CMK (cell line): Measurements from ENCODE around the gene KIF26A.

Source experiments
- DNase-seq: peaks from one replicate; pipeline ENCODE4 v3.0.0-alpha.2; 2010; ENCODE audit warnings: low read depth

The KIF26A gene

DNA sequence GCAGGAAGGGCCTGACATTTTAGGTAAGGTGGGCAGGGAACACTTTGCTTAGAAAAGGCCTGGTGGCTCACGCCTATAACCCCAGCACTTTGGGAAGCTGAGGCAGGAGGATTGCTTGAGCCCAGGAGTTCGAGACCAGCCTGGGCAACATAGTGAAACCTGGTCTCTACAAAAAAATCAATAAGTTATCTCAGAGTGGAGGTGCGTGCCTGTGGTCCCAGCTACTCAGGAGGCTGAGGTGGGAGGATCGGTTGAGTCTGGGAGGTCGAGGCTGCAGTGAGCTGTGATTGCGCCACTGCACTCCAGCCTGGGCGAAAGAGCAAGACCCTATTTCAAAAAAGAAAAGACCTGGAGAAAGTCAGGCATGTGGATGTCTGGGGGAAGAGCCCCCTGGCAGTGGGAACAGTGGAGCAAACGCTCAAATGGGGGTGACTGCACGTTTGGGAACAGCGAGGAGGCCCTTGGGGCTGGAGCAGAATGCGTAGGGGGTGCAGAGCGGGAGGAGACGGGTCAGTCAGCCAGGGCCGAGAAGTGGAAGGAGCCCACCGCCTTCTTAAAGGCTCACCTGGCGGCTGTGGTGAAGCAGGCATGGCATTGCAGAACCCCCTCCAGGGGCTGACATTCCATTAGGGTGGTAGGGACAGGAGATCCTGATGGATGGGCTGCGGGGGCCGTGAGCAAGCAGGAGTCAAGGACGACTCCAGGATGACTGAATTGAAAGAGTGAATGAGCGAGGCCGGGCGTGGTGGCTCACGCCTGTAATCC, 6.2 kb upstream of the KIF26A start:
- DNase-seq, result no peak

DNA sequence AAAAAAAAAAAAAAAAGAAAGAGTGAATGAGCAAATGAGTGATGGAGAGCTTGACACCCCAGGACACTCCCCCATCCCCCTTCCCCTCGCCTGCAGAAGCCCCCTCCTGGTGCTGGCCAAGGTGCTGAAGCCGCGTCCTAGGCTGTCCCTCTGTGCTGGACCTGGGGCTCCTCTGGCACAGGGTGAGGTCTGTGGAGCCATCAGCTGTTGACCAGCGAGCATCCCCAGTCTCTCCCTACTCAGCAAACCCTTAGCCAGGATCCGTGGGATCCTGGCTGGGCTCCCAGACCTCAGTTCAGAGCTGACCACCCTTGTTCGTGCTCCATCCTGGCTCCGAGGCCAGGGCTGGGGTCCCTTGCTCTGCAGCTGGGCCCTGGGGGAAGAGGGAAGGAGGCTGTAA, 5.4 kb upstream of the KIF26A start:
- DNase-seq, result no peak

DNA sequence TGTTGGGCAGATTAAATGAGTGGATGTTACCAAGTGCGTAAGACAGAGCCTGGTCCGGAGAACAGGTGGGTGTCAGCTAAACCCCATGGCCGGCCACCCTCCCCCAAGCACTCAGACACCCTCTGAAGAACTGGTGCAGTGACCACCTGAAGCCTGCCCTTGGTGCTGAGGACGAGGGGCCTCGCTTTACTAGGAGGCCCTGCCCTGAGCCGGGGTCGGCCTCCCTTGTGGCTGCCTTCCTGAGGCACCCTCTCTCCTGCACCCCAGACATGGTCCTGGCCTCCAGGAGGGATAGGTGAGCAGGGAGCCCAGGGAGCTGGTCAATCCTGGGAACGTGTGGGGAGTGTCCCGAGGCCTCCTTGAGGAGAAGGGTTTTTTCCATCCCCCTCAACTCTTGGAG, 4.9 kb upstream of the KIF26A start:
- no peak for DNase-seq

DNA sequence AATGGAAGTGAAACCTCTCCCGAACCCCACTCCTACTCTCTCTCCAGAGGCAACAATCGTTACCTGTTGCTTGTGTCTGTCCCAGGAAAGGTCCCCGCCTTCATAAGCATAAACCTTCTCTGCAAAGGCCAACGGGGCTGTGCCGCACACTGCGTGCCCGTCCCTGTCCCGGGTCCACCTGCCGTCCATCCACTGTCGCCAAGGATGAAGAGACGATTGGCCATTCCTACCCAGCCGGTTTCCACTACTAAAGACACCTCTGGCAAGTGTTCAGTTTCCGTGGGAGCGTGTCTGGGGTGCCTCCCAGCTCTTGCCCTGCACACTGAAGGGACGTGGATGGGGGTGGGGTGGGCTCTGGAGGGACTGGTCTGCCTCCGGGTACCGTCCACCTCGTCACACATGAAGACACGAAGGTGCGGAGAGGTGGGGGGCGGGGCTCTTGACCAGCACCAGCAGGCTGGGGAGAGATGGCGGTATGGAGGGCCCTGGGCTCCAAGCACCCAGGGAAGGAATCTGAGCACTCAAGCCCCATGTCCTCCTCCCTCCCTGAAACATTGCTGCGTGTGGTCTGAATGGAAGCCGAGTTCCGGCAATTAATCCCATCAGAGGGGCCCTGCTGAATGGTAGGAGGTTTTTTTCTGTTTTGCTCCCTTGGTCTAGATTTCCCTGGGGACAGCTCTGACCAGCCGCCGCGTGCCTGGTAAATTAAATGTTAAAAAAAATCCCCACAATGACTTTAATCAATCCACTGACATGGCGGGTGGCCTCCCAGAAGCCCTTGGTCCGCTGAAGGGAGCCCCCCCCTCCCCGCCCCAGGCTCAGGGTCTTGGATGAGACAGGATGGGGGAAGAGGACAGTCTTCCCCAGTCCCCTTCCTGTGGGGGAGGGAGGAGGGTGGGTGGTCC, 4.1 kb upstream of the KIF26A start:
- DNase-seq, result no peak

DNA sequence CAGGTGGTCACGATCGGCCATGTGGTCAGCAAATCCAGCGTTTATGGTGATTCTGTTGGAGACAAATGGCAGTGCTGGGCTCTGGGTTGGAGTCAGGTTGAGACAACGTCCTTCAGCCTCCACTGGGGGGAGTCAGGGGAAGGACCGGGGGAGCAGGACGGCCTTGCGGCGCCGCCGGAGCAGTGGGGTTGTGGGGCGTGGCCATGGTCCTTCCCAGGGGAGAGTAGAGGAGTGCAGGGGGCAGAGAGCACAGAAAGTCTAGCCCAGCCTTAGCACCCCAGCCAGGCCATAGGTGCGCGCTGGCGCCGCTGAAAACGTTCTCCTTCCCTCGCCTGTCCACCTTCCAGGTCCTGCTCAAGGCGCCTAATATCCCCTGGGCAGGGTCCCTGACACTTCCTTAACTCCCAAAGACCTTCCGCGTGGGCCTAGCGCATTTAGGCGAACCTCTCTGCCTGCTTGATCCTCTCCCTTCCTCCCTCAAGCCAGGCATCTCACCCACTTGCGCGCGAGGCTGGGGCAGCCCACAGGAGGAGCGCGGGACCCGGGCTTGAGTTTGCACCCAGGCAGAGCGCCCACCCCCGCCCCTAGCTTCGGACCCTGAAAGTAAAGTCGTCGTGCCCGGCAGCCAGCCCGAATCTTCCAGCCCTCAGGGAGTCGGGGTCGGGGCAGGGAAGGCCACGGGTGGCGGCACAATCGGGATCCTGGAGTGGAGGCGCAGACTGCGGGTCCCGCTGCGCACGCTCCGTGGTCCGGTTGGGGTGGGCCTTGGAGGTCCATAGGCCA, 3.1 kb upstream of the KIF26A start:
- DNase-seq, result no peak

DNA sequence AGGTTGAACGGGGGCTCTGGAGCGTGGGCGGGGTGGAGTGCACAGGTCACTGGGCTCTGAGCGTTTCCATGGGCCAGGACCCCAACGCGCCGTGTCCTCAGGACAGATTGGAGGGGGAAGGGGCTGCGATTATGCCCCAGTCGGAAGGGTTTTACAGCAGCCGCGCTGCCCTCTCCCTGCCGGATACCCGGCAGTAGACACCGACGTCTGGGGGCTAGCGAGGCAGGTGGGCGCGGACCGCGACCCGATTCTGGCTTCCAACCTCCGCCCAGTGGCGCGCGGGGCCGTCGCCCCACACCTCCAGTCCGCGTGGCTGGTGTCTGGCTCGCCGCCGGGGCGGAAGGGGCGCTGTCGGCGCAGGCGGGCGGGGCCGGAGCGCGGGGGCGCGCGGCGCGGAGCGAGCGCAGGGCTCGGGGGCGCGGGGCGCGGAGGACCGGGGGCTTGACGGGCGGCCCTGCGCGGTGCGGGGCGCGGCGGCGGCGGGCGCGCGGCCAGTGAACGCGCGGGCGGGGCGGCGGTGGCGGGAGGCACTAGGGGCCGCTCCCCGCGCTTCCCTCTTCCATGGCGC, 2.4 kb upstream of the KIF26A start:
- no peak for DNase-seq

DNA sequence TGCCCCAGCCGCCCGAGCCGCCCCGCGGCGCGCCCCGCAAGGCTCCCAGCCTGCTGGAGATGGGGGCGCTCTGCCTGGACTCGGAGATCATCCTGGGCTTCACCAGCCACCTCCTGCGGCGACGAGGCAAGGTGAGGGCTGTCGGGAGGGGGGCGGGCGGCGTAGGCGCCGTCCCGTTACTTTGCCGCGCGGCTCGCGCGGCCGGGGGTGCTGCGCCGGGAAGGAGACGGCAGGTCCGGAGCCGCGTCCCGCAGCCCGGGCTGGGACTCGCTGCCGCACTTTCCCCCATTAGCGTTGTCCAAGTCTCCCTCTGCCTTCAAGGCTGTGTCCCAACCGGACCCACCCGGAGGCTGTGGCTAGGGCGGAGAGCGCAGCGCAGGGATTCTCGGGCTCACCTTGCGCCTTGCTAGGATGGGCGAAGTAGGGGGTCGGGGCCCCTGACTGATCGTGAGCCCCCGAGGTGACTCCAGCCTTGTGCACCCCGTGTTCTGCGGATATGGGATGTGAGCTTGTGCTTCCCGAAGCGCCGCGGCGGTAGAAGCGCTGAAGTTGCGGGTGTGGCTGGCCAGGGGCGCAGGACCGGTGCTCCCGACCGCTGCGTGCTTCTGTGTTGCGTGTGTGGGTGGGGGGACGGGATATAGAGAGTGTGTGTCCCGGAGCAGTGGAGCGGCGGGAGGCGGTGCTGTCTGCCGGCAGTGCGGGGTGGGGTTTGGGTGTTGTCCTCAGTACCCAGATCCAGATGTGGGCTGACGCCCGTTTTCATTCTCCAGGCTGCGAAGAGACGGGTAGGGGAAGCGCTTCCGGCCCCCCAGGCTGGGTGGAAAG, 1.7 kb upstream of the KIF26A start:
- no peak for DNase-seq

DNA sequence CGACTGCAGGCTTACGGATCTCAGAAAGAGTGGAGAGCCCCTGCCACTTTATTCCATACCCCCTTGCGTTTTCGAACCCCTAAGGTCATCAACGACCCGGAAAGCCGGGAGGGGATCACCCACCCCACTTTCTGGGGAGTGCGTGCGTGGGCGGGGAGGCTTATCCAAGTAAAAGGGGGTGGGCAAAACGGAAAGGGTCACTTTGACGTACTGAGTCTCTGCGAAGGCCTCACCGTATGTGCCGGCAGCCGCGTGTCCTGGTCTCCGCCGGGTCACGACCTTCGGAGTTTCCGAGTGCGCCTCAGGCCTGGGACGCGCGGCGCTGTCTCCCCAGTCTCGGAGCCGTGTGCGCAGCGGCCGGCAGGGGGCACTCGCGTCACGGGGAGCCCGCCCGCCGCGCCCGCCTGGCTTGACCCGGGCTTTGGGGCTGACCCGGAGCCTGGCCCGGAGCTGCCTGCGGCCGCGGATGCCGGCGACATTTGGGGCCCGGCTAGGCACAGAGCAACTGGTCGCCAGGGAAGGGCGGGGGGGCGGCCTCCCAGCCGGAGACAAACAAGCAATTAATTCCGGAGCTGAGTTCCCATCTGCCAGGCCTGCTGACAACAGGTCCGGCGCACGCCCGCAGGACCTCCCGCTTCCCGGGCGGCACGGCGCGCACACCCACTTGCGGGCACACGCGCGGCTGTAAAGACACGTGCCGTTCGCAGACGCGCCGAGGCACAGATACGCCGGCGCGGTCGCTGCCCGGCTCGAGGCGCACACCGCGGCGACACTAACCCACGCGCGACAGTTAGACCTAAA, 890 bp upstream of the KIF26A start:
- DNase-seq, result no peak

DNA sequence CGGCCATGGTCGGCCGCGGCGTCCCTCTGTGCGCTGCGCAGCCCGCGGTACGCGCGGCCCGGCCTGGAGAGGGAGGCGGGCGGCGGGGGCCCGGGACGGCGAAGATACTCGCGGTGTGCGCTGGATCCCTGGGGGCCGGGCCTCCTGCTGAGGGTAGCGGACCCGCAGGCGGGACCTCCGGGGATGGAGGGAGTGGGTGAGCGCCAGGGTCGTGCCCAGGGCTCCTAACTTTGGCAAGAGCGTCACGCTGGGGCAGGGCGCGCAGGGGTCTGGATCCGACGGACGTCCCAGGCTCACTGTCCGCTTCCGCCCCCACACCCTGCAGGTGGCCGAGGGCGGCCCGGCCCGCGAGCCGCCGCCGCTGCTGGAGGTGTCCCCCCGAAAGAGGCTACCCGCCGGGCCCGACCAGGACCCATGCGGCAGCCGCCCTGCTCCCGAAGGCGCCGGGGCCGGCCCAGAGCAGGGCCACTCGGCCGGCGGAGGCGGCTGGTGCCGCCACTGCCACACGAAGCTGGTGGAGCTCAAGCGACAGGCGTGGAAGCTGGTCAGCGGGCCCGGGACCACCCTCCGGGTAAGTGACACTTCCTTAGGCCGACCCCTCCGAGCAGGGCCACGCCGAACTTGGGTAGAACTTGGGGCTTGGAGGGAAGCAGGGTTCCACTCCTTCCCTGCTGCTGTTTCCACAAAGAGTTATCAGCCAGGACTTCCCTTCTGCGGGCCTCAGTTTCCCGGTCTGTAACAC, 502 bp downstream of the KIF26A start:
- DNase-seq, result no peak

DNA sequence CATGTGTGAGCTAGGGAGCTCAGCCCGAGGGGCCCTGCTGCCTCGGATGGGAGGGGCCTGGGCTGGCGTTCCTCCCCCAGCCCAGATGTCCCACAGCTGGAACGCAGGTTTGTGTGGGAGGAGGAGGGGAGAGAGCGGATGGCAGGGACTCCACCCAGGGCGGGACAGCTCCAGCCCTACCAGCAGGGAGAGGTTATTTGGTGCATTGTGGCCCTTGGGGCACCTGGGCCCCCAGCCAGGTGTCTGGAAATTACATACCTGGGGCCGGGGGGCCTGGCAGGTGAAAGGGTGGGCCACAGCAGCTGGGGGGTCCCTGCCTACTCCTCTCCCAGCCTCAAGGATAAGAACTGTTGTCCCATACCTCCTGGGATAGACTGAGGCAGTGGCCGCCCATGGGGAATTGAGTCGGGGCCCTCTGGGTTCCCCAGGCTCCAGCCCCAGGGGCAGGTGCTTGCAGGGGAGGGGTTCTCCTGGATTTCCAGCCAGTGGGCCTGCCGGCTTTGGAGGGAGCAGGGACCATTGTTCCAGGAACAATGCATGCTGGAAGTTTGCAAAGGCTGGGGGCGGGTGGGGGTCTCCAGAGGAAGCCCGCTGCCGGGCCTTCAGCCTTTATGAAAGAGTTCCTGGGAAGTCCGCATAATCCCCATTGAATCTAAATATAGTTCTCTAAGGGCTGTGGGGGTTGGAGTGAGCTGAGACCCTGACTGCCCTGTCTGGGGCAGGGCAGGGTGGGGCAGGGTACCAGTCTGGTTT, 1.2 kb downstream of the KIF26A start:
- DNase-seq, result no peak

DNA sequence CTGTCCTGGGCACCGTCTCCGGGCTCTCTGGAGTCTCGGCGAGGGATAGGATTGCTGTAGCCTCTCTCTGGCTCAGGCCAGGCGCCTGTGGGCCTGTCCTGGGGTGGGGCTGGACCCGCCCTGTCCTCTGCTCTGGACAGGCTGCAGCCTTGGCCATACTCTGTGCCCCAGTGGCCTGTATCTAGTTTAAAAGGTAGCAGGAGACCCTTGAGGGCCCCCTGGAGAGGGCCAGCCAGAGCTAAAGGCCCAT, 1.8 kb downstream of the KIF26A start:
- no peak for DNase-seq

DNA sequence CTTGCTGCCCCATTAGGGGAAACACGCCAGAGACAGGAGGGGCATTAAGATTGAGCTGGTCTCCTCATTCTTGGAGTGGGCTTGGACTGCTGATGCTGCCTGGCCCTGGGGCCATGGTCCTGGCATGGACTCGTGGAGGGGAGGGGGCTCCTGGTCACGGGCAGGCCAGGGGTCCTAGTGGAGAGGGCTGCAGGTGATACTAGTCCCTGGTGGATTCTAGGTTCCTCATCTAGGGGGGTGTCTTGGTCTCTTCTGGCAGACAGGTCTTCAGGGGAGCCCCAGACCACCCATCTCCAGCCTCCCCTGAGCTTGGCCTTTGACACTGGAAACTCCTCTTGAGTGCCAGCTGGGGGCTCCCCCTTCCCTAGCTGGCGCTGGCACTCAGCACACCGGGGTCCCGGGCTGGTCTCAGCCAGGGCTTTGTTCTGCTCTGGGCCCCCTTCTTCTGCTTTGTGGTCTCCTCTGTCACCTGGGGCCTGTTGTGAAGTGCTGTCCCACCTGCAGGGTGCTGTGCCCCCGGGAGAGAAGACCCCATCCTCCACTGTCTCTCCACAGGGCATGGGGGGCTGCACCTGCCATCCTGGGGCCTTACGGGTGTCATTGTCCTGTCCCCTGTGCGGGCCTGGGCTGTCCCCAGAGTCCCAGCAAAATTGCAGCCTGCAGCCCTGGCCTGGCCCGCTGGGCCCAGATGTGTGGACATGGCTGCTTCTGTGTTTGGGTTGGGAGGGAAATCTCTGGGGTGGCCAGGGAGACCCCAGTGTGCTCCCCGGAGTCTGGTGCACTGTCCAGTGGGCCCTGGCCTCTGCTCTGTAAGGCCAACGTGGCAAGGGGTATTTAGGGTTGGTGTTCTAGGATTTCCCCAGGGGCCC, 2.3 kb downstream of the KIF26A start:
- DNase-seq, result no peak

DNA sequence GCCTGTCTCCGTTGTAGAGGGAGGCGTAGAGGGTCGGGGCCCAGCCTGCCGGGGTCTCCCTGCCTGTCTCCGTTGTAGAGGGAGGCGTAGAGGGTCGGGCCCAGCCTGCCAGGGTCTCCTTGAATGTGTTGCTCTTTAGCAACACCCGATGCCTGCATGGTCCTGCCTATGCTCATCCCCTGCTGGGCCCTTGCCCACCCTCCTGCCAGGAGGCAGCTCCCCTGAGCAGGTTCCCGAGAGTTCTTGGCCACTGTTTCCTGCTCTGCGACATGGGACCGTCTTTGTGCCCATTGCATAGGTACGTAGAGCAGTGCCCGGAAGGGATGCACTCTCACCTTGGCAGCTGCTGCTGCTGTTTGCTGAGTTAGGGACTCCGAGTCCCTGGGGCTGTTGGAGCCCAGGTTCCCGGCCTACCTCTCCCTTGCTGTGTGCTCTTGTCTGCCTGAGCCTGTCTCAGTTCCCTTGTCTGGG, 3.3 kb downstream of the KIF26A start:
- DNase-seq, result no peak

DNA sequence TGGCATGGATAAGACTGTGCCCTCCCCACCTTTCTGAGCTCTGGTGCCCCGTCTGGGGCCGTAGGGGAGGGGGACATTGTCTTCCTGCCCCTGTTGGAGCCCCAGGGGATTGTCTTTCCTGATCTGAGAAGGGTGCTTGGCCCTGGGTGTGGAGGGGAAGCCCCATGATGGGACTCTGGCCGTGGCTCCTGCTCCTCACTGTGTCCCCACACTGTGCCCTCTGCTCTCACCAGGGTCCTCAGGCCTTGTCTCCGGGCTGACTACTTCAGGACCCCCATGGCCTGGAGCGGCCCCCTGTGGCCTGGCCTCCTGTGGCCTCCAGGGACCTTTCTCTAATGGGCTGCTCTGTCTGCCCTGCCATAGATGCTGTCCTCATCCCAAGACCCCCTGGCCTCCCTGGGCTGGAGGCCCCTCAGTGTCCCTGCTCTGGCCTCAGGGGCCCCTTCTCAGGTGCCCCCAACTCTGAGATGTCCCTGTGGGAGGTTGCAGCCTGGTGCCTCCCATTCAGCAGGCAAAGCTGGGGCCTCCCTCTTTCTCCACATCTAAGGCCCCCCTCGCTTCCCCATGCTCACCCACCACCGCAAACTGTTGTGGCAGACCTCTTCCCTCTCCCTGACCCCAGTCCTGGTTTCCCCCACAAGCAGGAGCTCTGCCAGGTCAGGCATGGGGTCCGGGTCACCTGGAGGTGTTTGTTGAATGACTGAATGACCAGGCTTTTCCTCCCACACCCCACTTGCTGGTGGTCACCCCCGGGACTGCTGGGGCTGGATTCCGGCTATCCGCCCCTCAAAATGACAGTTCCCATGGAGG, 4.0 kb downstream of the KIF26A start:
- DNase-seq, result no peak

DNA sequence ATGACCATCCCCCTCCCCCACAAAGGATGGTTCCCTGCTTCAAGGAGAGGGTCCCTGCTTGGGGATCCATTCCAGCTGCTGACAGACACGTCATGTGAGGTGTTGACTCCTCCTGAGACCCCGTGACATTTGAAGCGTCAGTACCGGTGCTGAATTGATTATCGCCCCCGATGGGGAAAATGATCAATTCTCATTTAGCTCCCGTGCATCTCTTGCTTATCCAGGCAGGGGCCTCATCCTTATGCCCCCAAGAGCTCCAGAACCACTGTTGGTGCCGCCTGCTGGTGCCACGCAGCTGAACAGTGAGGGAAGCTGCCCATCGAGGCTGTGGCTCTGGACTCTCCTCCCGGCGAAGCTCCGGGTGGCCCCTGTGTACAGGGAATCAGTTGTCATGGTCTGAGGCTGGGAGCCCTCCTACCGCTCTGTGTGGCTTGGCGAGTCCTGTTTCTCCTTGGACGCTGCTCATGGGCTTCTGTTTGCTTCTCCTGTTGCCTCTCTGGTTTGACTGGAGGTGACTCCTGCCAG, 4.6 kb downstream of the KIF26A start:
- no peak for DNase-seq

DNA sequence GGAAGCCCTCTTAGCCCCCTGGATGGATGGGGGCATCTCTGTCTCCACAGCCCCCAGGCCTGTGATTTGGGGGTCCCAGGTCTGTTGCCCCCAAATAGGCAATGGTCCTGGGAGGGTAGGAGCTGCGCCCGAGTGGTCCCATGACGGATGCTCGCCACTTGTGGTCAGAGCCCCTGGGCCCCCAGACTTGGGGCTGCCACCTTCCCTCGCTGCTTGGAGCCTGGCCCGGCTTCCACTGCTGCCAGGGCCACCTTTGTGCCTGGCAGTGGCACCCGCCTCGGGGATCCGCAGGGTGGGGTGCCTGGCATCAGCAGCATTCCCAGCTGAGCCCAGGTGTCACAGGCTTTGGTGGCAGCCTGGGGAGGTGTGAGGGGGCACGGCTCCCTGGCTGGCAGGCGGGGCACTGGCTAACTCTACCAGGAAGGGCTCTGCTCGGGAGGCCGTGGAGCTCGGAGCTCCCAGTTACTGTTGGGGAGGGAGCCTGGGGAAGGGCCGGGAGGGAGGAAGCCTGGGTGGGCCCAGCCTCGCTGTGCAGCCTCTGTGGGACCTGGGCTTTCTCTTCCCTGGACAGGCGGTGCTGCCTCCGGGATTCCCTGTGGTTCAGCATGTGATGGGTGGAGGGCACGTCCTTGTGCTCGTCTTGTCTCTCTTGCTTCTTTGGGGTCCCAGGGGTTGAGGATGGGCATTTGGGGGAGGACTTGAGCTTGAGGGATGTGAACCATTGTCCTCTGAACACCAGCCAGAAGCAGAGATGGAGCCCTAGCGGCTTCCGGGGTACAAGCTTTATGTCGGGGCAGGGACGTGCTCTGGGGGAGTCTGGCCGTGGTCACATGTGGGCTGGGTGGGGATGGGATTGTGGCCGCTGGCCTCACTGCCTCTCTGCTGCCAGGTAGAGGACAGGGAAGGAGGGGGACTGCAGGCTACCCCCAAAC, 5.4 kb downstream of the KIF26A start:
- DNase-seq, result no peak
